Measurements from ENCODE around the gene CHST15. TPM values are rescaled to one million over a fixed set of nuclear protein-coding genes. Genes with fewer than 3 reads are reported as not detected.

Gene CHST15
- total and polyA plus RNA-seq, 2 of the 4 experiments (the other 2 are of a cell fraction) = 0.14 to 0.18 TPM

- no peak overlapping the region for H2BK120ac ChIP-seq (ENCODE audit: low read depth, low read length)
- H3K23ac ChIP-seq (ENCODE audit: low read depth, low read length) = no peak overlapping the region
- no peak overlapping the region for H4K5ac ChIP-seq (ENCODE audit: low read depth, low read length)
- TF ChIP-seq RCOR1 (IDR thresholded peaks at IDR 0.05; ENCODE audit: insufficient replicate concordance, low read length) = no peak
- no peak for TF ChIP-seq USF2 (IDR thresholded peaks at IDR 0.05; ENCODE audit: low read depth, low read length)
- TF ChIP-seq ELK1 (IDR thresholded peaks at IDR 0.05; ENCODE audit: borderline replicate concordance, low read depth, low read length) = no peak
- no peak for TF ChIP-seq MXI1 (IDR thresholded peaks at IDR 0.05; ENCODE audit: borderline replicate concordance, low read depth, low read length)
- no peak for TF ChIP-seq MAFK (IDR thresholded peaks at IDR 0.05; ENCODE audit: low read depth, low read length)
- TF ChIP-seq POLR2A (IDR thresholded peaks at IDR 0.05; ENCODE audit: low read depth, low read length) = no peak
- TF ChIP-seq CTCF (conservative IDR thresholded peaks at IDR 0.05; ENCODE audit: low read depth, low read length) = no peak
- no peak for TF ChIP-seq BHLHE40 (IDR thresholded peaks at IDR 0.05; ENCODE audit: low read depth, low read length)
- no peak for TF ChIP-seq RFX5 (IDR thresholded peaks at IDR 0.05; ENCODE audit: low read depth, low read length)
- no peak for TF ChIP-seq RAD21 (IDR thresholded peaks at IDR 0.05; ENCODE audit: low read length)
- no peak for TF ChIP-seq MAZ (IDR thresholded peaks at IDR 0.05; ENCODE audit: borderline replicate concordance, low read depth, low read length)
- no peak for TF ChIP-seq FOS (IDR thresholded peaks at IDR 0.05; ENCODE audit: low read depth, low read length)
- no peak overlapping the region for H3K9ac ChIP-seq (ENCODE audit: low read depth, low read length)
- no peak overlapping the region for H2AFZ ChIP-seq (replicated peaks; ENCODE audit: low read length, poor library complexity)
- no peak overlapping the region for H3K4ac ChIP-seq (ENCODE audit: low read depth, low read length)
- no peaks in the 10 kb centered on the region for H3K4me1 ChIP-seq (ENCODE audit: control insufficient read depth, insufficient read depth, low read length)
- no peak overlapping the region for H3K4me3 ChIP-seq (ENCODE audit: insufficient read depth, low read depth, low read length)
- intact Hi-C loops (cut with micrococcal nuclease) = no loop called here
- H3K14ac ChIP-seq (replicated peaks; ENCODE audit: low read depth, low read length) = no peak overlapping the region
- dilution Hi-C loops (cut with HindIII; ENCODE audit: low sequenced_read_pairs, unreplicated experiment) = no loop called here
- H3K18ac ChIP-seq (ENCODE audit: low read depth, low read length) = no peak overlapping the region
- H3K56ac ChIP-seq (ENCODE audit: extremely low read depth, insufficient read depth, low read length) = no peak overlapping the region
- no peaks in the 10 kb centered on the region for H3K9me1 ChIP-seq (ENCODE audit: insufficient read depth, low read length)
- no peaks in the 10 kb centered on the region for H4K20me1 ChIP-seq (ENCODE audit: insufficient read depth, low read length)
- CTCF ChIA-PET = no interaction called here
- H3K27ac ChIP-seq (ENCODE audit: insufficient read depth, low read length) = no peak overlapping the region
- no peak for DNase-seq
- H3K9me3 ChIP-seq (ENCODE audit: control insufficient read depth, insufficient read depth, low read length) = peaks cover 4% of the 10 kb centered on the region; the same call in 1 of the 2 replicates
- no peak overlapping the region for H2AK9ac ChIP-seq (replicated peaks; ENCODE audit: low read depth, low read length, poor library complexity)
- no peak overlapping the region for H3K4me2 ChIP-seq (ENCODE audit: low read depth, low read length)
- no peak overlapping the region for H2BK15ac ChIP-seq (ENCODE audit: low read depth, low read length)
- in situ Hi-C loops (cut with MboI; ENCODE audit: low sequenced_read_pairs) = no loop called here
- WGBS, 2 experiments (ENCODE audit: extremely low coverage in 2 of 2, insufficient read length in 1 of 2) = 74% methylated on average over 7 of the region's 11 CpGs; no CpG with 5 or more reads in 1 of the 2 experiments
- H4K91ac ChIP-seq (ENCODE audit: insufficient read depth, low read depth, low read length) = no peak overlapping the region
- H4K8ac ChIP-seq (ENCODE audit: low read depth in 2 of 2, low read length in 2 of 2) = no peak overlapping the region
- POLR2A ChIA-PET (ENCODE audit: unreplicated experiment) = no interaction called here
- H3K27me3 ChIP-seq (ENCODE audit: control insufficient read depth, insufficient read depth, low read length) = no peaks in the 10 kb centered on the region
- no peaks in the 10 kb centered on the region for H3K36me3 ChIP-seq (ENCODE audit: control insufficient read depth, insufficient read depth, low read length)
- H2BK20ac ChIP-seq (ENCODE audit: low read depth, low read length) = no peak overlapping the region
- no peaks in the 10 kb centered on the region for H3K79me1 ChIP-seq (ENCODE audit: low read depth in 1 of 2, low read length in 2 of 2)
- H2AK5ac ChIP-seq (ENCODE audit: low read depth, low read length) = no peak overlapping the region
- H2BK5ac ChIP-seq (ENCODE audit: low read depth, low read length, poor library complexity, severe bottlenecking) = no peak overlapping the region
- BruUV-seq (replicated peaks) = no TSS peak
- ATAC-seq (ENCODE audit: low read depth) = no peak
Measured at GRCh38 chr10:124011464-124011863, 81.9 kb downstream of the CHST15 start.

Measured in IMR-90 (cell line).